NCI-H1930 (cell line): ENCODE results near the gene TSR1.
A peak's percentile ranks its signal among the peaks of the same experiment; 100 is the strongest.

Experiments used
- DNase-seq, 2 experiments: peaks; one replicate each; lab custom pipeline; 2025; lab: John Stamatoyannopoulos, UW

TSR1 gene

DNA sequence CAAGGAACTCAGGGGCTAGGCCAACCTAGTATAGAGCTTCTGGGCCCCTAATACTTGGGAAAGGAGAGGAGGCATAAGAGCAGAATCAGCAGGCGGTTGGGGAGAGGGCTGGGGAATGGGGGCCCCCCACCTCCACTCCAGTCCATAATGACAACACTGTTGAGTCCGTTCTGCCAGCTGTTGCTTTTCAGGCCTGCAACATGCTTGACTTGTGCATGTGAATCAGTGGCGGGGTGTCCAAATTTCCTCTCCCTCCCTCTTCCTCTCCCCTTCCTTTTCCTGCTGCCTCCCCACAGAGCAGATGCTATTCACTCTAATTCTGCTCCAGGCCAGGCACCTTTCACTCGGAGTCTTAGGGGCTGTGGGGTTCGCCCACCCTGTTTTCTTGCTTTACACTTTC is 32.8 kb upstream of the TSR1 start:
- no peak for DNase-seq

DNA sequence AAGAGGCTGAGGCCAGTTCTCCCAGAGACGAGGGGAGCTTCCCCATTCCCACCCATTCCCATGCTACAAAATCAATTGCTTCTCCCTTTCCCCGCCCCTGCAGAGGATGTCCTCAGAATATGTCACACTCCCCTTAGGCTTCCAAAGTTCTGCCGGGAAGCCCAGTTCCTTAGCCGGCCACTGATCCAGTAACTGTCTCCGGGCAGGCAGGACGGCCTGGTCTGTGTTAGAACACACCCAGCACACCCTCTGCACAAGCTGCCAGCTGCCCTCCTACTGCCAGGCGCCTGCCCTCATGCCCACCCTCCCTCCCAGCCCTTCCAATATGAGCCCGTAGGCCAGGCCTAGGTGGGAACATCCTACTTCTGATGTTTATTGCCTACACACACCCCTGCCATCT is 32.1 kb upstream of the TSR1 start:
- DNase-seq = no peak

DNA sequence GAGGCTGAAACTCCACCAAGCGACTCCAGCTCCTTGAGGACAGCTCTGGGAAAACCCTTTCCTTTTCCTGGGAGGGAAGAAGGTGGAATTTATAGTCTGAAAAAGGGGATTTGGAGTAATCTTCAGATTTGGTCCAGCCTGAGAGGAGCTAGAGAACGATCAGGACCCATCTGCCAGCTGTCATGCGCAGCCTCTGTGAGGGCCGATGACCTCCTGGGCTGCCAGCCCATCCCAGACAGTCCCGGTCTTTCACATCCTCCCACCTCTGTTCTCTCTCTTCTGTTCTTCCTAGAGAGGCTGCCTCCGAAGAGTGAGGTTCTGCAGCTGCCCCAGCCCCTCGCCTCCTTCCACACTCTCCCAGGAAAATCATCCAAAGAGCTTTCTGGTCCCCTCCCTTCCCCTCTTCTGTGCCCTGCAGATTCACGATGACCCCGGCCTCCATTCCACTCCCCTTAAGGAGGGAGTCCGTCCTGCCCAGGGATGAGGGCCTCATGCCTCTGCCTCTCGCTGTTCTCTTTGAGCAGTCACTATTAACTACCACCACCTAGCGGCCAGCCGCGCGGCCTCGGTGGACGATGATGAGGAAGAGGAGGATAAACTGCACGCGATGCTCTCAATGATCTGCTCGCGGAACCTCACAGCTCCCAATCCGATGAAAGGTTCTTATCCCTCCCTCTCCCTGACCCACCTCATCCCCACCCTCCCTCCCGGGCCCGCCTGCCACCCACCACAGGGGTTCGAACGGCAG is 30.7 kb upstream of the TSR1 start:
- no peak for DNase-seq

DNA sequence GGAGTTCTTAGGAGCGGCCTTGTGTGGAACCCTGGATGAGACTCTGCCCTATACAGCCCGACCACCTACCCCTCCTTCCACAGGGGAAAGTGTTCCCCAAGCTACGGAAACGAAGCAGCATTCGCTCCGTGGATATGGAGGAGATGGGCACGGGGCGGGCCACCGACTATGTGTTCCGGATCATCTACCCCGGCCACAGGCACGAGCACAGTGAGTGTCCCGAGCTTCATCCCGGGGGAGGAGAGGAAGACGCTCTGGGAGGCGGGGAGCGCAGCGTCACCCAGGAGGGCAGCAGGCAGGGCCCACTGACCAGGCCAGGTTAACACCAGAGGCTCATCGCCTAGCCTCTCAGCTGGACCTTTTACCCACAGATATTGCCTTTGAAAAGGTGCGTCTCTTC is 28.9 kb upstream of the TSR1 start:
- DNase-seq = no peak

DNA sequence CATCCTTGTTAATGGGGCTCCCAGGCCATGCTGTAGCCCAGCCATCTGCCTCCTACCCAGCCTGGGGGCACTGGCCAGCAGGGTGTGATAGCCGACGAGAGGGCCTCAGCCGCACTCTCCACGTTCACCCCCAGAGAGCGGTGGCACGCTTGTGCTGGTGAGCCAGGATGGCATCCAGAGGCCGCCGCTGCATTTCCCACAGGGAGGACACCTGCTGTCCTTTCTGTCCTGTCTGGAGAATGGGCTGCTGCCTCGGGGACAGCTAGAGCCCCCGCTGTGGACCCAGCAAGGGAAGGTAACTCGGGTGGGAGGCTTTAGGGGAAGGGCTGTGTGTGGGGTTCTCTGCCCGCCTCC is 28.5 kb upstream of the TSR1 start:
- no peak for DNase-seq

DNA sequence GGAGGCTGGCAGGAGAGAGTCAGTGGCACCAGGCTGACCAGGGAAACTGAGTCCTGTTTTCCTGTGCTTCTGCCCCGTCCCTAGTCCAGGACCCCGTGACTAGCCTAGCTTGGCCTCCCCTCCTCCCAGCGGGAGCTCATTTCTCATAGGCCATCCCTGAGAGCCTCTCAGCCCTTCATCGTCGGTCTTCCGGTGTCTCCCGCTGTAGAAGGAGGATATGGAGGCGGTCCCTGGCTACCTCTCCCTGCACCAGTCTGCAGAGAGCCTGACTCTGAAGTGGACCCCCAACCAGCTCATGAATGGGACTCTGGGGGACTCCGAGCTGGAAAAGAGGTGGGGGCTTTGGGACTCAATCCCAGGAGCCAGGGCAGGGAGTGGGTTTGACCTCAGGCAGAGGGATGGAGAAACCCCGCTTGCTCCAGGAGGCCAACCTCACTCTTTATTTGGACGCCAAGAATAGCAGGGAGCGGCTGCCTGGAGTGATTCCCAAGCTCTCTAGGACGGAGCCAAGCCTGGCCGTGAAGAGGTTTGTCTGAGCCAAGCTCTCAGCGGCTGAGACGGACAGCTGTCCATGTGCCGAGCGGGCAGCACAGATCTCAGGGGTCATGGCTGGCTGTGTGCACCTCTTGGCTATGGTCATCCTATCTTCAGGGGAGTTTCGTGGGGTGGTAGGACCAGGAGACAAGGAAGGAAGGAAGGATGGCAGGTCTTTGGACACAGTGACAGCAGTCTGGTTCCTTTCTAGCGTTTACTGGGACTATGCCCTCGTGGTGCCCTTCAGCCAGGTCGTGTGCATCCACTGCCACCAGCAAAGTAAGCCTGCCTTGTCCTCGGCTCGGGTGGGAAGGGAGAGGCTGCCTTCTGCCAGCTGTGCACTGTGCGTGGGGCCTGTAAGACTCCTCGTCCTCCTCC is 27.9 kb upstream of the TSR1 start:
- no peak for DNase-seq

DNA sequence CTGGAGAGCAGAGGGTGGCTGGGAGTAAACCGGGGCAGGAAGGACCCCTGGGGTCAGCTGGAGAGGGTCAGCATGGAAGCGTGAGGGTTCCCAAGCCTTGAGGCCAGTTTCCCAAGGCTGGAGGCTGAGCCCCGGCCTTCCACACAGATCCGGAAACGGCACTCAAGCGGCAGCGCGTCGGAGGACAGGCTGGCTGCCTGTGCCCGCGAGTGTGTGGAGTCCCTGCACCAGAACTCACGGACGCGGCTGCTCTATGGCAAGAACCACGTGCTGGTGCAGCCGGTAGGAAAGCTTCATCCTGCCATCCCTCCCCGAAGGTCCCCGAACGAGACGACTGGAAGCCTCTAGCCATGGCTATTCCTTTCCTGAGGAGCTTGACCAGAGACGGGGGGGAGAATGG is 27.1 kb upstream of the TSR1 start:
- no peak for DNase-seq

DNA sequence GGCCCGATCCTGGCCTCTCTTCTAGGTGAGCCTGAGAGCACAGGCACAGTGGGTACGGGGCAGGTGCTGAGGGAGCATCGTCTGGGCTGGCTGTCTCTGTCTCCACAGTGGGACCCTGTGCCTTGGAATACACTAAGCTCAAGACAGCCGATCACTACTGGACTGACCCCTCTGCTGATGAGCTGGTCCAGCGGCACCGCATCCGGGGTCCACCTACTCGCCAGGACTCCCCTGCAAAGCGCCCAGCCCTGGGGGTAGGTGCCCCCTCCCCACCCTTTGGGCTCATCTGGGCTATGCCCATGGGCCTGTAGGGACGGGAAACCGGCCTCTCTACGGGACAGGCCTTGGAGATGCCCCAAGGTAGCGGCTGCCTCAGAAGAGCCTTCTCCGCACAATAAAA is 26.6 kb upstream of the TSR1 start:
- no peak for DNase-seq

DNA sequence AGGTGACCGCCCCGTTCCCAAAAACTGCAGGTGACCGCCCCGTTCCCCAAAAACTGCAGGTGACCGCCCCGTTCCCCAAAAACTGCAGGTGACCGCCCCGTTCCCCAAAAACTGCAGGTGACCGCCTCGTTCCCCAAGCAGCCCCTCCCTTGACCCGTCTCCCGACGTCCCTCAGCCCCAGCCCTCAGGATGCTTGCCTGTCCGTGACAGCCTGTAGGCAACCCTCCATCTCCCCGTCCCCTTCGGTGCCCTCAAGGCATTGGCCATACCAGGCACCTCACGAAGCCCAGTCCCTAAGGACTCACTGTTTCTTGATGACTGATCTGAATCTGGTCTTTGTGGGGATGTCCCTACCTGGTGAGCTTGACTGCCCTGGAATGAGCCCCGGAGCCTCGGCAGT is 26.2 kb upstream of the TSR1 start:
- no peak for DNase-seq

DNA sequence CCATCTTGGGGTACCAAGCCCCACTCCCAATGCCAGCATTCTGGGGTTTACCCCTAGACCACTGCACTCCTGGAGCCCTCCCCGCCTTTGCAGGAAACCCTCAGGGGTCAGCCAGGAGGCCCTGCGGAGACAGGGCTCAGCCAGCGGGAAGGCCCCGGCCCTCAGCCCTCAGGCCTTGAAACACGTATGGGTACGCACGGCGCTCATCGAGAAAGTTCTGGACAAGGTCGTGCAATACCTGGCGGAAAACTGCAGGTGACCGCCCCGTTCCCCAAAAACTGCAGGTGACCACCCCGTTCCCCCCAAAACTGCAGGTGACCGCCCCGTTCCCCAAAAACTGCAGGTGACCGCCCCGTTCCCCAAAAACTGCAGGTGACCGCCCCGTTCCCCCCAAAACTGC is 25.8 kb upstream of the TSR1 start:
- DNase-seq = no peak

DNA sequence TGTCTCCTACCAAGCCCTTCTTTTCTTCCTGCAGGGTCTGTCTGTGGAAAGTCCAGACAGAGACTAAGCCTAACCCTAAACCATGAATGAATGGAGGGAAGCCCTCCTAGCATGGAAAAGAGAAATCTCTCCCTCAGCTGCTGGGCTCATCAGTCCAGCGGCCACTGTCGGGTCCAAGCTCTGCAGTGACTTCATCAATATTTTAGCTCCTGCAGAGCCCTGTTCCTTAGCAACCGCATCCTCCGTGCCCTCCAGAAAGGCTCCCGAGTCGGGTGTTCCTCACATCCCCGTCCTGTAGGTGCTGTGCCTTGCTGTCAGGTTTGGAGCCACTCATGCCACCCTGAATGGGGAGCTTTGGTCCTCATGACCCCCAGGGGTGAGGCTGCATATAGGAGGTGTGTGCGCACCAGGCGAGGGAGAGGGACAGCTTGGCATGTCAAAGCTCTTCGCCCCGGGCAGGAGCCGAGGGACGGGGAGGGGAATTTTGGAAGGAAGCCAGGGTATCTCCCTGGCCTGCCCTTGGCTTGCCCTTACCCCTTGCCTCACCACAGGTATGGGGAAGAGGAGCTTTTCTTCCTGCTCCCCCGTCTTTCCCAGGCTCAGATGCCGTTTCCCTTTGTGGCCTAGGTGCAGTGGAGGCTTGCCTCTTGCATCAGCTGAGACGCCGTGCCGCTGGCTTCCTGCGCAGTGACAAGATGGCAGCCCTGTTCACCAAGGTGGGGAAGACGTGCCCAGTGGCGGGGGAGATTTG is 24.9 kb upstream of the TSR1 start:
- DNase-seq = no peak

DNA sequence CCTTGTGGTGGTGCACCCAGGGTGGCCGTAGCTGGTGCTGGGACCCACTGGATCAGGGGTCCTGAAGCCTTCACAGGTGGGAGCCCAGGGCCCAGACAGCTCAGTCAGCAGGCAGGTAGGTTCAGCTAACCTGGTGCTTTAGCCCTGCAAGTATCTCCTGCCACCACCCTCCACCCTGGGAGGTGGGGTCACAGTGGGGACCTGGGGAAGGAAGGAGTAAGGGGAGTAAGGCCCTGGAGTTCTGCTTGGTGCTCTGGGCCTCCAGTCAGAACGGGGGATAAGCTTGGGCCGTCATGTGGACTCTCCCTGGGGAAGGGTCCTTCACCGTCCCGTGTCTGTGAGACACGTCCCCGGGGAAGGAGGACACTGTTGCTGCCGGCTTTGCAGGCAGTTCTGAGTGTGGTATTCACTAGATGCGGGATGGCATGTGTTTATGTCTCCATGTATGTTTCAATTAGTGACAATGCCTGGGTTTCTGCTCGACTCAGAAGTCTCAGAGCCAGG is 21.7 kb upstream of the TSR1 start:
- no peak for DNase-seq

DNA sequence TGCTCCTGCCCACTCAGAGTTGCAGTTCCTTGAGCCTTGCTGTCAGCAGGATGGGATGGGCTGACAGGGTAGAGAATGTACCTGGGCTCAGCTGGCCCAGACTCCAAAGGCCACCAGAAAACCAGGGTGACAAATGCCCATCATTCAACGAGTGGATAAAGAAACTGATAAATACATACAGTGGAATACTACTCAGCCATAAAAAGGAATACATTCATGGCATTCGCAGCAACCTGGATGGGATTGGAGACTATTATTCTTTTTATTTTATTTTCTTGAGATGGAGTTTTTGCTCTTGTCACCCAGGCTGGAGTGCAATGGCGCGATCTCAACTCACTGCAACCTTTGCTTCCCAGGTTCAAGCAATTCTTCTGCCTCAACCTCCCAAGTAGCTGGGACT is 21.0 kb upstream of the TSR1 start:
- no peak for DNase-seq

DNA sequence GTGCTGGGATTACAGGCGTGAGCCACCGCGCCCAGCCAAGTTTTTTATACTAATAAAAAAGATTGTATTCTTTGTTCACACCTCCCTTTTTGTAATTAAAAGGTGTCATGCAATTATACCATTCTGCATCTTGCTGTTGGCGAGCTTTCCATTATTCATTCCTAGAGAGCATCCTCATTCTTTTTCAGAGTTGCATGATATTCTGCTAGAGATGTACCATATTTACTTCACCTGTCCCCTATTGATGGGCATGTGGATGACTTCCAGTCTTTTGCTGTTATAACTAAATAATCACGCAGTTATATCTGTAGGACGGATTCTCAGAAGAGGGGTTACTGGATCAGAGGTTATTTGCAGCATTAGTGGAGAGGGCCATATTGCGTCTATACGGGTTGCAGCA is 18.1 kb upstream of the TSR1 start:
- DNase-seq = no peak

DNA sequence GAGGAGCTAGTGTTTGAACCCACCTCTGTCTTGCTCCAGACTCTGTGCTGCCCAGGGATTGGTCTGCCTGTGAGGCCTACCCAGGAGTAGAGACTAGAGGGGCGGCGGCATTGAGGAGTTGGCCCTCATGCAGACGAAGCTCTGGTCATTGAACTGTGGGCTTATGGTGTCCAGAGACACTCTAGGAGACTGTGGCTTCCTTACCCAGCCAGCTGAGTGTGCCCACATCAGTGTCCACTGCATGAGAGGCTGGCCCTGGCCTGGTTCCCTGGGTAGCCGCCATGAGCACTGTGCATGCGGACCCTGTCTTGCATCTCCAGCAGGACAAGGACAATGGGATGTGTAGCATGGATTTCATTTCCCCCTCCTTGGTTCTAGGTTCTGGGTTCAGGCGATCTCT is 15.0 kb upstream of the TSR1 start:
- no peak for DNase-seq

DNA sequence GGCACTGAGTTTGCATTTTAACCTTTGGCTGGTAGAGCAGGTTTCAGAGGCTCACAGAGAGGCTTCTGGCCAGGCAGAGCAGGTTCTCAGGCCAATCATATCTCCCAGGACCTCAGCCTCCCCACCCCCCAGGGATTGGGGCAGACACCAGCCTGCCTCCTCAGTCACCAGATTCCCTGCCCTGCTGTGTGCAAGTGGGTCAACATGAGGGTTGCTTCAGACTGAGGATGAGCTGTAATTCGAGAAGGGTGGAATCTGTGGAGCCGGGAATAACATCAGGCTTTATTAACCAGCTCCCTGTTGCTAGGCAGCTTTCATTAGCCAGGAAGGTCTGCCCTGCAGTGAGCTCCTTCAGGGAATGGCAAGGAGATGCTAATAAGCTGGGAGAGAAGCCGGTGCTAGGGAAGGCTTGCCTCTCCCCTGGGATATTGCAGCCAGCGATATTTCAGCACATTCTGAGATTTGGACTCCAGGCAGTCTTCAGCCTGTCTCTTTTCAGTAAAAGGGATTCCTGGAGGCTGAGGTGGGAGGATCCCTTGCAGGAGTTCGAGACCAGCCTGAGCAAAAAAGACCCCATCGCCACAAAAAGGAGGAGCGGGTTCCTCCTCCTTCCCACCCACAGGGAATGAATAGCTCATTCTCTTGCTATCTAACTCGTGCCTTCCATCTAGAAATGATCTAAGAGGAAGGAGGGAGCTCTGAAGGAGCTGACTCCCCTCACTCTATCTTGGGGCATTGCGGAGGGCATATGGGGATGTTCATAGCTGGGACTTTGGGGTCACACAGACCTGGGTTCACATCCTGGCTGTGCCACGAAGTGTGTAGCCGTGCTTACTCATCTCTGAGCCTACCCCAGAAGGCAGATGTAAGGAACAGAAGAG is 11.8 kb upstream of the TSR1 start:
- DNase-seq = peak; percentile 40 to 47

DNA sequence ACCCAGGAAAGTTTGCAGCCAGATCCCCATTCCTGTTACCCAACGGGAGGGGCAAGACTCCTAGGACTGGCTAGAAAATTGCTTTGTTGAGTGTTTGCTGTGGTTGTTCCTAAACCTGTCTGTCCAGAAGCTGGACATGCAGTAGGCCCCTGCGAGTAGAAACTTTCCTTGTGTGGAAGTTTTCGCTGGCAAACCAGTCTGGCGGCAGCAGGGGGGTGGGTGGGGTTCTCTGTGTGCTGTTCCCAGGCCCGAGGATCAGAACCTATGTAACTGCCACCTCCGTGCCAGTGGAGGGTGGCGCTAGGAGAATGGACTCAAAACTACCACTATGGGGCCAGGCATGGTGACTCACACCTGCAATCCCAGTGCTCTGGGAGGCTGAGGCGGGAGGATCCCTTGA is 10.2 kb upstream of the TSR1 start:
- DNase-seq = no peak

DNA sequence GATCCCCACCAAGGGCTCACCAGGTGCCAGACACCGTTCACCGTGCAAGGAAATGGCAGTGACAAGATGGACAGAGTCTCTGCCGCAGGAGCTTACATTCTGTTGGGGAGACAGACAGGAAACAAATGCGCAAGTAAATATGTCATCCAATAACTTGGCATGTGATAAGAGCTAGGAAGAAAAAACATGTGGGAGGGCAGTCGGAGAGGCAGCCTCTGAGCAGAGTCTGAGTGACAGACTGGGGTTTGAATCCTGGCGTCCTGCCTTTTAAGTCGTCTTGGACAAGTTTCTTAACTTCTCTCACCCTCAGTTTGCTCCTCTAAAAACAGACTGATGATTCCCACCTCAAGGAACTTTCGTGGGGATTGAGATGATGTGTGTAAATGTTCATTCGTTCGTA is 8.3 kb upstream of the TSR1 start:
- DNase-seq = no peak

DNA sequence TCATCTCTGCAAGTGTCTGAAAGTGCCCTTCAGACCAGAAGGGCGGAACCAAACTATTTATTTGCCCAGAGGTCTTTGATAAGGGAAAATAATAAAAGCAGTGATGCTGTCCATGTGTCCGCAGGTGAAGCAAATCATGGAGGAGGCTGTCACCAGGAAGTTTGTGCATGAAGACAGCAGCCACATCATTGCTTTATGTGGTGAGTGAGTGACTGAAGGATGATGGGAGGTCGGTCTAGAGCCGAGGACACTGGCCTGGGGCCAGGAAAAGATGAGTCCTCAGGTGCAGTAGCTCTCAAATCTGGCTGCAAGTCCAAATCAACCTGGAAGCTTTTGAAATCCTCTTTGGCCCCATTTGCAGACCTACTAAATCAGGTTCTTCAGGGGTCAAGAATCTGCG is 7.2 kb upstream of the TSR1 start:
- DNase-seq = no peak

DNA sequence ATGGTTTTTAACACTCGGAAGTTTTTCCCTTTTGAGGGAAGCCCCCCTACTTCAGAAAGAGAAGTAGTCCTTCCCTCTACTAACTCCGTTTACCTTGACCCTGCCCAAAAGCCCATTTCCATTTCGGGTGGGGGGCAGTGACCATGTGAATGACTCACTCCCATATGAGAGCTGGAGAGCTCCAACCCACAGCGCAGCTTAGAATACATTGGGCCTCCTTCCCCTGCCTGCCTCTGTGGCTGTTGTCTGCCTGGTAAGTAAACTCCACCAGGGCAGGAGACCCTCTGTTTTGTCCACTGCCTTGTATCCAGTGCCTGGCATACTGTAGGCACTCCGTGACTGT is 2.0 kb upstream of the TSR1 start:
- no peak for DNase-seq

DNA sequence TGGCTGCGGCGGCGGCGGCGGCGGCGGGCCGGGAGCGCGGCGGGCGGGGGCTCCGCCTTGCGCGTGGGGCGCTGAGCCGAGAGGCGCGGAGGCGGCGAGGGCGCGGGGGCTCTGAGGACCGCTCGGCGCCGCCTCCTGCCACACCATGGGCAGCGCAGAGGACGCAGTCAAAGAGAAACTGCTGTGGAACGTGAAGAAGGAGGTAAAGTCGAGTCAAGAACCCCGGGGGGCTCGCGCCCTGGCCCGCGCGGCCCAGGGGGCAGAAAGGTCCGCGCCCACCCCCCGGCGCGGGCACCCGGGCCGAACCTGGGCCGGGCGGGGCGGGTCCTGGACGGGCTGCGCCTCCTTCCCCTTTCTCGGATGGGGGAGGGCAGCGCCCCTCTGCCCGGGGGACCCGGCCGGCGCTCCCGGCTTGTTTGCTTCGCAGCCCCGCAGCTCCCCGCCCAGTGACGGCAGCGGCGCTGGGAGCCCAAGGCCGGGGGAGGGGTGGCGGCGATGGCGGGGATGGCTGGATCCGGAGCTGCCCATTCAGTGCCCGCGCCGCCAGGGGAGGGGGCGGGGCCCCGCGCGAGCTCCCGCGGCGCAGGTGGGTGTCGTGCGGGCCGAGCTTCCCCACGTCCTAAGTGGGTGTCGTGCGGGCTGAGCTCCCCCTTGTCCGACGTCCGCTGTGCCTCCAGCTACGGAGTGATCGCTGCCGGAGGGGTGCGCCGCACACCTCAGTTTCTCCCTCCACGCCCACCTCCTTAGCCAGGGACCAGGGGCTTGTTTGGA is 1.5 kb upstream of the TSR1 start:
- peak; percentile 15 to 38 for DNase-seq
